Measurements from ENCODE around the gene SLC6A20.

SLC6A20 gene

GRCh38 chr3:45719655-45720487, 76.5 kb downstream of the SLC6A20 start:
- no peak for DNase-seq (ENCODE audit: low spot score)

GRCh38 chr3:45716790-45717336, 79.5 kb downstream of the SLC6A20 start:
- DNase-seq (ENCODE audit: low spot score), result no peak

GRCh38 chr3:45715945-45716344, 80.4 kb downstream of the SLC6A20 start:
- DNase-seq (ENCODE audit: low spot score), result no peak

- no peak for DNase-seq (ENCODE audit: low spot score)
Observed at GRCh38 chr3:45712434-45713110, 83.8 kb downstream of the SLC6A20 start.

GRCh38 chr3:45711931-45712330, 84.4 kb downstream of the SLC6A20 start:
- DNase-seq (ENCODE audit: low spot score), result no peak

- no peak for DNase-seq (ENCODE audit: low spot score)
Observed at GRCh38 chr3:45705839-45706808, 90.2 kb downstream of the SLC6A20 start.

Data from left forelimb (tissue), 1 donor.